Measurements from ENCODE around the gene BTAF1.
"Not testable (repeated sequence)": the region's sequence is repeated elsewhere in the genome, so short reads cannot be mapped to it uniquely, and the experiment has no call there.

The BTAF1 gene

DNA sequence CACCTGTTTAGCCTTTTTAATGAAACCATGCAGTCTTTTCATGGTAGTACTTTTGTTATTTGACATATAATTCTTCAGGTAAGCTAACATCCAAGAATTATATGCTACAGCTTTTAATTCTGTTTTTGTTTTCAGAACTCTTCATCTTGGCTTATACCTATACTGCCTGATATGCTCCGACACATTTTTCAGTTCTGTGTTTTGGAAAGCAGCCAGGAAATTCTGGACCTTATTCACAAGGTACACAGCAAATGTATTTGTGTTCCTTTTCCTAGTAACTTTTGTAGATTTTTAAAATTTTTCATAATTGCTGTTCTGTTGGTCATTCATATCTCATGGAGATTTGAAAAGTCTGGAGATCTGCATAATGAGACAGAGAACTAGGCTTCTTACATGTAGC lies 56.7 kb downstream of the BTAF1 start:
- no peak for DNase-seq

DNA sequence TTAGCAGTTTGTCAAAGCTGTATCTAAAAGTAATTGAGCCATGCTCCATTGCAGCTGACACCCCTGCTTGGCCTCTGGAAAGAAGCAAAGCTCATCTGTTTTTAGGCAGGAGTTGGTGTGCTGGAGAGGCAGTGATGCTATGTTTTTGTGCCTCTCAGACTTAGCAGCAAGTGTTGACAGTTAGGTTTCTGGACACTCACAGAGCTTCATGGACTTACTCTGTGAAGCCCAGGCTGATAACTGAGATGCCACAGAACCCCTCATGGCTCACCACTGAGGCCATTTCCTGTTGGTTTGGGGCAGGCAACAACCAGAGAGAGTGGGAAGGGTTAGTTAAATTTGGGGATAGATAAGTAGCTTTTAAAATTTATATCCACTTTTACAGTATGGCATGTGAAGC lies 59.8 kb downstream of the BTAF1 start:
- no peak for DNase-seq

DNA sequence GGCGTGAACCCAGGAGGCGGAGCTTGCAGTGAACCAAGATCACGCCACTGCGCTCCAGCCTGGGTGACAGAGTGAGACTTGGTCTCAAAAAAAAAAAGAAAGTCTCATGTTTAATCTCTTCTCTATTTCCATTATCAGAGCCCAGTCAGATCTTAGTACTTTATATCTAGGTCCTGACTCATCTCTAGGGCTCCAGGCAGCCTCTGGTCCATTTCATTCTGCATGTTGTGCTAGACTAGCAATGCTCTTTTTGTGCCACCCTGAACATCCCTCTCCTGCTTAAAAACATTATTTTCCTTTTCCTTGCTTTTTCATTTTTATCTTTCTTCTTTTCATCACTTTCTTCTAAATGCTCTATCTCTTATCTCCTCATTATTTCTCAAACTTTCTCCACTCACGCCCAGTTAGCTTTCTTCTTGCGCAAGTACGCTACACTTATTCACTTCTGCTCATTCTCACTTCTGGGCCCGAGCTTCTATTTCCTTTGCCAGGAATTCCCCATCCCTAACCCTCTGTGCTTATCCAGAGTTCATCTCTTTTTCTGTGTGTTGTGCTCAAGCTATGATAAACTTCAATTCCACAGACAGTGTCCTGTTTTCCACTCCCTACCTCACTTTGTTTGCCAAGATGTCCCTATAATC lies 63.9 kb downstream of the BTAF1 start:
- DNase-seq = no peak

DNA sequence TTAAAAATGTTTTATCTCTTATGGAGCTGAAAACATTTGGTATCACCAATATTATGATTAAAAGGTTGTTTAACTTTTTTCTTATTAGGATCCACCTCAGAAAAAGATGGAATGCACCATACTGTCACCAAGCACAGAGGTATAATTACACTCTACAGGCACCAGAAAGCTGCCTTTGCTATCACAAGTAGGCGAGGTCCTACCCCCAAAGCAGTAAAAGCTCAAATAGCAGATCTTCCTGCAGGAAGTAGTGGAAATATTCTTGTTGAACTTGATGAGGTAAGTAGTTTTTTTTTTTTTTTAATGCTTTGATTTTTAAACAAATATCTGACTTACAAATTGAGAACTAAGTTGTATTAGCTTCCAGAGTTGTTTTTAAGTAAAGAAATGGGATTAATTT lies 68.5 kb downstream of the BTAF1 start:
- no peak for DNase-seq

DNA sequence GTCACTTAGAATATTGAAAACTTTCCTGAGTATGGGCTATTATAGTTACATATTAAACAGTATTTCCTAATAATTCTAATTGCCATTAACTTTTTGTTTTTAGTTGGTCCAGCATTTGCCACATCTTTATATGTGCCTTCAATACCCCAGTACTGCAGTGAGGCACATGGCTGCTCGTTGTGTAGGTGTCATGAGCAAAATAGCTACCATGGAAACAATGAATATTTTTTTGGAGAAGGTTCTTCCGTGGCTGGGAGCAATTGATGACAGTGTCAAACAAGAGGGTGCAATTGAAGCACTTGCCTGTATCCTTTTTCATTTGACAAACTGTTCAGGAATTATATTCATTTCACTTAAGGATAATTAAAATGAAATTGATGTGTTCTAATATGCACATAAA lies 72.7 kb downstream of the BTAF1 start:
- no peak for DNase-seq

DNA sequence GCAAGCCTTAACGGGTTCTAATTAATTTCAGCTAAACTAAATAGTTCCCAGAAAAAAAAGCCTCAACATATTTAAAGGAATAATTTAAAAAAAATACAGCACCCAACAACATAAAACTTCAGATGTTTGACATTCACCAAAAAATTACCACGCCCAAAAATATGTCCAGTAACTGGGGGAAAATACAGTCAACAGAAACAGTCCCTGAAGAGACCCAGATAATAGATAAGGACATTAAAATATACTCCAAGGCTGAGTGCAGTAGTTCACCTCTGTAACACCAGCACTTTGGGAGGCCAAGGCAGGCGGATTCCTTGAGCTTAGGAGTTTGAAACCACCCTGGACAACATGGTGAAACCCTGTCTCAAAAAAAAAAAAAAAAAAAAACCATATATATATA lies 78.0 kb downstream of the BTAF1 start:
- no peak for DNase-seq

DNA sequence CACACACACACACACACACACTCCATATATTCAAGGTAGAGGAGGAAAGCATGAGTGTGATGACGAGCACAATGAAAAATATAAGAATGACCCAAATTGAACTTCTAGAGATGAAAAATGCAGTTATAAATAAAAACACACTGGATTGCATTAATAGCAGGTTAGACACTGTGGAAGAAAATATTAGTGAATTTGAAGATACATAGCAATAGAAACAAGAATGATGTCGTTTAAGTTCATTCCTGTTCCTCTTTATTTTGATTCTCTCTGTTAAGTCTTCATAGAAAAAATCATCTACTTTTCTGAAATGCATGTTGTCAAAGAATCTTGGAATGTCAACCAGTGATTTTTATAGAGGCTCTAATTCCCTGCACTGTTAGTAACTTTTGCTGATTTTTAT lies 78.4 kb downstream of the BTAF1 start:
- DNase-seq = no peak

DNA sequence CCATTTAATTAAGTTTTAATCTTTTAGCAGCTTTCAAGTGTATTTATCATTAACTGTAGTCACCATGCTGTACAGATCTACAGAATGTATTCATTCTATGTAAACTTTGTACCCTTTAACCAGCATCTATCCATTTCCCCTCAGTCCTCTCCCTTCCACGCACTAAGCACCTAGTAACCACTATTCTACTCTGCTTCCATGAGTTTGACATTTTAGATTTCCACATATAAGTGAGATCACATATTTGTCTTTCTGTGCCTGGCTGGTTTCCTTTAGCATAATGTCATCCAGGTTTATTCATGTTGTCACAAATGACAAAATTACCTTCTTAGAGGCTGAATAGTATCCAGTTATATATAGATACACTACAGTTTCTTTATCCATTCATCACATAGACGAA lies 79.7 kb downstream of the BTAF1 start:
- DNase-seq = no peak

DNA sequence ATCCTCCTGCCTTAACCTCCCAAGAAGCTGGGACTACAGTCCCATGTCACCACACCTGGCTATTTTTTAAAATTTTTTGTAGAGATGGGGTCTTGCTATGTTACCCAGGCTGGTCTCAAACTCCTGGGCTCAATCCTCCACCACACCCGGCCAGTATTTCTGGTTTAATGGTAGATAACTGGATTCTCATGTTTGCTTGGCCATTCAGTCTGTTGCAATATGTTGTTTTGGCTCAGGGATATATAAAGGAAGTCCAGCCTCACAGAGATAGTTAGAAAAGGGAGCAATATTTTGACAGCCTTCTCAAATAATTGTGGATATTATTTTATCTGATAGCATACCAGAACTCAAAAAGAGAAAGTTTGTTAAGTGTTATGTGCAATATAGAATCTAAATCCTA lies 82.4 kb downstream of the BTAF1 start:
- no peak for DNase-seq

DNA sequence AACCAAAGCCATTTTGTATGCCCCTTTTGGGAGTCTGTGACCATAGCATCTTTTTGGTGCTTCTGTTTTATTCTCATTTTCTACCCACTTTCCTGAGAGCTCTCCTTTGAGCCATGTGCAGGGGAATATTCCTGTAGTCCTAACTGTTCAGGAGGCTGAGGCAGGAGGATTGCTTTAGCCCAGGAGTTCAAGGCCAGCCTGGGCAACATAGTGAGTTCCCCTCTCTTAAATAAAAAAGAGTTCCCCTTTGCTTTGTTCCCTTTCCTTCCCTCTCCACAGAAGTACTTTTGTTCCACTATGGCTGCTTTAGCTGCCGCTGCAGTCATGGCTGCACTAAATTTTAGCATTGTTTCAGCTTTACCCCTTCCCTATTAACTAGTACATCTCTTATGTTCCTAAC lies 85.9 kb downstream of the BTAF1 start:
- no peak for DNase-seq

DNA sequence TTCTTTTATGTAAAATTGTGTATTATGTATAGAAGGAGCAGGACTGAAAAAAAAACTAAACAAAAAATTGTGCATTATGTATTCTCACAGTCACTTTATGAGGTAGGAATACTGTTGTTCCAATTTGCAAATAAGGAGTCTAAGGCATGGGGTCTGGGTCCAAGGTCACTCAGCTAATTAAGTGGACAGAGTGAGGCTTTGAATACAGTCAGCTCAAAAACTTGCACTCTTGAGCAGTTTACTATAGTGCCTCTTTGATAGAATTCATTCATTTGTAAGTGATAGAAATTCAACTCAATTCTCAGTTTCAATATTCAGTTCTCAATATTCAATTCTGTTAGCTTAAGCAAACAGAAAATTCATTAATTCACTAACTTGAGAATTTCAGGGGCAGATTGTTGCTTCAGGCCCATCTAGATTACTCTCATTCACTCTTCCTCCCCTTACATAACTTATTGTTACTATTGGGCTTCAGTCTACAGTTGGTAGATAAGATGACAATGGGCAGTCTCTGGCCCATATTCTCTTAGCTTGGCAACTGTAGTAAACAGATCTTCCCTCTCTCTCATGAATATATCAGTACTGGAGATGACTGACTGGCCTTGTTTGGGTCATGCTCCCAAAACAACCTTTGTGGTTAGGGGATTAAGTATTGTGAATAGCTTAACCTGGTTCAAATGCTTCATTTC lies 86.6 kb downstream of the BTAF1 start:
- DNase-seq = no peak

DNA sequence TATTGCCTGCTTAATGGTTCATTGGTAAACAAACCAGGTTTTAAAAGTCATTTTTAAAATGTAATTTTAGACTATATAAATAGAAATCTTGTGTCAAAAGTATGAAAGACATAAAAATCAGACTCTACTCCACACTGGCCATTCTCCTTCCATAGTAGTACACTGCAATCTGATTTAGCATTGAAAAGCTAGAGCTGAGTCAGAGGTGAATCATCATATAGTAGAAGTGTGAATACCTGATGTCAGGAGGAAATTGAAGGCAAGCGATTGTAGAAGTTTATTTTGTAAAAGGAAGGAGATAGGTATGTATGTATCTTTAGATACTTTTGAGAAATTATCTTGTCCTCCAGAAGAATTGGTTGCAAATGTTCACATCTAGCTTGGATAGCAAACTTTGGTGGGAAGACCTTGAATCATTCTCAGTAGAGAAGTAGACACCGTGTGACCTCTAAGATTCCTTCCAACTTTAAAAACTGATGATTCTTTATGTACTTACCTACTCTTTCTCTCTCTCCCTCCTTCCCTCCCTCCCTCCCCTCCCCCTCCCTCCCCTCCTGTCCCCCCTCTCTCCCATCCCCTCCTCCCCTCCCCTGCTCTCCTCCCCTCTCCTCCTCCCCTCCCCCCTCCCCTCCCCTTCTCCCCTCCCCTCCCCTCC lies 88.1 kb downstream of the BTAF1 start:
- DNase-seq = no peak

DNA sequence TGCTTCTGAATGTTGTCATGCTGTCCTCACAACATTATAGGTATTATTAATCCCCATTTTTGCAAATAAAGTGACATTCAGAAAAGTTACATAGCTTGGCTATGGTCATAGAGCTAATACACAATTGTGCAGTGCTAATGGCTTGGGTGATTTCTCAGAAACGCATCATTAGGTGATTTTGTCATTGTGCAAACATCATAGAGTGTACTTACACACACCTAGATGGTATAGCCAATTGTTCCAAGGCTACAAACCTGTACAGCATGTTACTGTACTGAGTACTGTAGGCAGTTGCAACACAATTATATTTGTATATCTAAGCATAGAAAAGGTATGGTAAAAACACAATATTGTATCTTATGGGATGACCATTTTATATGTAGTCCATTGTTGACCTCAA lies 91.0 kb downstream of the BTAF1 start:
- DNase-seq = no peak

DNA sequence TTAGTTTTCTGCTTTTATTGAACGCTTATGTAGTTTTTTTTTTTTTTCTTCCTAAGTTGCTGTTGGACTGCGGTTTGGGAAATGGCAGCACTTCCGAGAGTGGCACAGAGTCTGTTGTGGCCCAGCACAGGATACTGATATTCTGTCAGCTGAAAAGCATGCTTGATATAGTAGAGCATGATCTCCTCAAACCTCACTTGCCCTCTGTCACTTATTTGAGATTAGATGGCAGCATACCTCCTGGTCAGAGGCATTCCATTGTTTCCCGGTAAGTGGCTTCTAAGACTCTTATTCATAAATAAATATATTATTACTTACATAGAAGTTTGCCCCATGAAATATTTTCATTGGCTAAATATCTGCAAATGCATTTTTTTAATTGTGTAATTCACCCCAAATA lies 101.1 kb downstream of the BTAF1 start:
- DNase-seq = no peak

DNA sequence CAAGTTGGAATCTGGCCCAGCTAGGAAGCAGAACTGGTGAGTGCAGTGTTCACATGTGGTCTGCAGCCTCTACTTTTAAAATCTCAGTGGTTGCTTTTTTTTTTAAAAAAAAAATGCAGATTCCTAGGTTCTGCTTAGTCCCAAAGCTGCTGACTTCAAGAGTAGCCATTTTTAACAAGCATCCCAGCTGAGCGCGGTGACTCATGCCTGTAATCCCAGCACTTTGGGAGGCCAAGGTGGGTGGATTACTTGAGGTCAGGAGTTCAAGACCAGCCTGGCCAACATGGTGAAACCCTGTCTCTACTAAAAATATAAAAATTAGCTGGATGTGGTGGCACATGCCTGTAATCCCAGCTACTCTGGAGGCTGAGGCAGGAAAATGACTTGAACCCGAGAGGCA lies 101.8 kb downstream of the BTAF1 start:
- not testable (repeated sequence) for DNase-seq

DNA sequence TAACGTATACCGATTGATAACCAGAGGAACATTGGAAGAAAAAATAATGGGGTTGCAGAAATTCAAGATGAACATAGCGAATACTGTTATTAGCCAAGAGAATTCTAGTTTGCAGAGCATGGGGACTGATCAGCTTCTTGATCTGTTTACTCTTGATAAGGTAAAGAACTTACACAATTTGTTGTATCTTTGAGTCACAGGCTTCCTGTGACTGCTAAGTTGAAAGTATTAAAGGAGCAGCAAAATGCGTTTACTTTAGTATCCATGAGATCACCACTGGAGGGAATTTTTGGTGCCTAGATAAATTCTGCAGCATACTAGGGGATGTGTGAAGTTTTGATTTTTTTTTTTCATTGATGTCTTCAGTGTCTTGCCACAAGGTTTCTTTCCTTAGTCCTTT lies 103.6 kb downstream of the BTAF1 start:
- no peak for DNase-seq

DNA sequence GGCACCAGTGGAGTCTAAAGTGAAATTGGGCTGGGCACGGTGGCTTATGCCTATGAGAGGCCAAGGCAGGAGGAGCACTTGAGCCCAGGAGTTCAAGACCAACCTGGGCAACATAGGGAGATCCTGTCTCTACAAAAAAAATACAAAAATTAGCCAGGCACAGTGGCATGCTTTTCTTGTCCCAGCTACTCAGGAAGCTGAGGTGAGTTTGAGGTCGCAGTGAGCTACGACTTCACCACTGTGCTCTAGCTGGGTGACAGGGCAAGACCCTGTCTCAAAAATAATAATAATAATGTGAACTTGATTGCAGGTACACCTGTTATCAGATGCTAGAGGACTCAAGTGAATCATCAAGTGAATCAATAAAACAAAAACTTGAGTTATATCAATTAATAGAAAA lies 108.0 kb downstream of the BTAF1 start:
- no peak for DNase-seq

DNA sequence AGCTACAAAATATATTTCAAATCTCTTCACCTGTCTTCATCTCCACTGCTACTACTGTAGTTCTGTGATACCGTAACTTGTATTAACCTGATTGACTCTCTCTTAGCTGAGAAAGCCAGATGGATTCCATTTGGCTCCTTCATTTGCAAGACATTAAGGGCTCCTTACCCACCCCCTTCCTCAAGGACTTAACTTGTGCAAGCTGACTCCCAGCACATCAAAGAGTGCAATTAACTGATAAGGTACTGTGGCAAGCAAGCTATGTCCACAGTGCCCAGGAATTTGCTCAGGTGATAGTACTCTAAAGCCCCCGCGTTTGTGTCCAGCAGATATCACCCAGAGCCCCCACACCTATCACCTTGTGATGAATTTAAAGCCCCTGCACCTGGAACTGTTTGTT lies 109.5 kb downstream of the BTAF1 start:
- DNase-seq = not testable (repeated sequence)

DNA sequence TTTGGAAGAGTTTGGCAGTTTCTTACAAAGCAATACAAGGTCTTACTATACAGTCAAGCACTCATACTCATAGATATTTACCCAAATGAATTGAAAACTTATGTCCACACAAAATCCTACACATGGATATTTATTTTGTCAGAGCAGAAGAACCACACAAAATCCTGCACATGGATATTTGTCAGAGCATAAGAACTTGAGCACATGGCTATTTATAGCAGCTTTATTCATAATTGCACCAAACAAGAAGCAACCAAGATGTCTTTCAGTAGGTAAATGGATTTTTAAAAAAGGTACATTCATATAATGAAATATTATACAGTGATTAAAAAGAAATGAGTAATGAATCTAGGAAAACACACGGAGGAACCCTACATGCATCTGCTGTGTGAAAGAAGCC lies 115.4 kb downstream of the BTAF1 start:
- DNase-seq = no peak

DNA sequence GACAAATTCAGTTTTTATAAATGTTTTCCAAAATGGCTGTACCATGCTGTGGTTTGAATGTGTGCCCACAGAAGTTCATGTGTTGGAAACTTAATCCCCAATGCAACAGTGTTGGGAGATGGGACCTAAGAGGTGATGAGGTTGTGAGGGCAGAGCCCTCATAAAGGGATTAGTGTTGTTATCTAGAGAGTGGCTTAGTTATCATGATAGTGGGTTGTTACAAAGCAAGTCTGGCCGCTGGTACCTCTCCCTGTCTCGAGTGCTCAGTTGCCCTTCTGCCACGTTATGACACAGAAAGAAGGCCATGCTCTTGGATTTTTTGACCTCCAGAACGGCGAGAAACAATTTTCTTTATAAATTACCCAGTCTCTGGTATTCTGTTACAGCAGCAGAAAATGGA lies 119.0 kb downstream of the BTAF1 start:
- DNase-seq = no peak

DNA sequence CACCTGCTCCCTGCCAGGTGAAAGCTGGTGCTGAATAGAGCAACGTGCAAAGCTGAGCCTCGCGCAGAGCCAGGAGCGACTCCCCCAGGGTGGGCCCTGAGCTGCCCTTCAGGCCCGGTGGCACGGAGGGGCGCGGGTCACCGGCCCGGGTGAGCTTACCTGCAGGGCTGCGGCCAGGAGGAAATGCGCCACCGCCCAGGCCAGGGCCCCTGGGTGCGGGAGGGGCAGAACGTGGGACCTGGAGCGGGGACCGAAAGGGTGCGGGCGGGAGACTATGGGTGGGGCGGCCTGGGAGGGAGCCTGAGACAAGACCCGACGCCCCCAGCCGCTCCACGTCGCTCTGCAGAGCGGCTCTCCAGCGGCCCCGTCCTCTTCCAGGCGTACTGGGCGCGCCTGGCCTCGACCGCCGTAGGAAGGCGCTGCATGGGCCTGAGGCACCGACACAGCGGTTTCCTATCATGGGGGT lies 122.1 kb downstream of the BTAF1 start:
- DNase-seq = no peak

DNA sequence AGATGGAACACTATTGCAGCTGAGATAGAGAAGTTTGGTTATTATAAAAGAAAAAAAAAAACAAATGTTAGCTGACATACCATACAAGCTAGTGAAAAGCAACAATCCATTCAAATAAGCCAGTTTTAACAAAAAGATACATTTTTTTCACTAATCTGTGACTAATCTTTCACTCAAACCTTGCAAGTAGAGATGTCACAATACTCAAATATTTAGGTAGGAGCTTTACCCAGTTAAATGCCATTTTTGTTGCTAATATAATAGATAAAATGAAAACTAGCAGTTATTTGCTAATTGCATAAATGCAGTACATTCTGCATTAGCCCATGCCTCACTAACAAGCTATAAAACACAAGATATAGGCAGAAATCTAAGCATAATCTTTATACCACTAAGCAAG lies 123.6 kb downstream of the BTAF1 start:
- no peak for DNase-seq

DNA sequence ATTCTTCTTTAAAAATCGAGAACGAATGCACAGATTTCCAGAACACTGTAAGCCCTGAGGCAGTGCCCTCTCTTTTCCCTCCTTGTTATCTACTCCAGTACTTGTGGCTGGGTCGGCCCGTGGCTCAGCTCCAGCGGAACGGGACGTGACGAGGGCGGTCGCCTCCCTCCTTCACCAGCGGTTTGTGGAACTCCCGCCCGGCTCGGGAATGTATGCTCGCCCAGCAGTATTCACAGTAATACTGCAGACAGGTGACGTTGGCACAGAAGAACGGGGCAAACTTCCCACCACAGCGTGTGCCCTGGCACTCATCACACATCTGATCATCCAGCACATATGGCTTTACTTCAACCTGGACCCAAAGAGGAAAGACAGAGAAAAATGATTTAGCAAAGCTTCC lies 128.5 kb downstream of the BTAF1 start:
- DNase-seq = no peak

DNA sequence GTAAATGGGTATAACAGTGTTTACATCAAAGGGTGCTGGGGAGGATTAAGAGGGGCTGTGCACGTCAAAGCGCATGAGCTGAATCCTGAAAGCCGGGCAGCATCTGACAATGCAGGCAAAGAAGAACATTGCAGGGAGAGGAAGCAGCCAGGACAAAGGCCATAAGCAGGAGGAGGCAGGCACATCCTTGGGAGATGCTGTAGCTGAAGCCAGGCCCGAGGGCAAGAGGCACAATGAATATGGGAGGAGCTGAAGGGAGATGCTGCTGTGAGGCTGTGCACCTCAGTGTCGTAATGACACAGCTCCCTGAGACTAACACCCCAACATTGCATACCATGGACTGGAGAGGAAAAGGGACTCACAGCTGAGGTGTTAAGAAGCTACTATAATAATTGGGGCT lies 129.2 kb downstream of the BTAF1 start:
- DNase-seq = no peak

DNA sequence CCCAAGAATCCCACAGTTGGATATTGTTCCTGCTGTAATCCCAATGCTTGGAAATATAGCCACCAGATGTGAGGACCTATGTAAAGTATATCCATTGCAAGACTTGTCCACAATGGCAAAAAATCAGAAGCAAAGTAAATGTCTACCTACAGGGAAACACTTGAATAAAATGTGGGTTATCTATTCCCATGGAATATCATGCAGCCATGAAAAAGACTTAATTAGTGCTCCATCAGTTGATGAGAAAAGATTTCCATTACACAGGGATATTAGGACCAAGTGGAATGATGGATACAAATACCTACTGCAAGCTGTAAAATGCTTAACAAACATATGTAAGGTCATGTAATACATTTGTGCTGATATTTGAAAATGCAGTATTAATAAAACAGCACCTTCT lies 131.2 kb downstream of the BTAF1 start:
- DNase-seq = no peak
